SU-DHL-6 (cell line): ENCODE measurements around the gene HMGN1.

ENCODE experiments used
- CTCF ChIP-seq: fragments of 200-600 bp; sonication (generic); IDR thresholded peaks from one replicate; pipeline ENCODE4 v1.5.1; 2017; ENCODE audit warnings: antibody characterized with exemption, mild to moderate bottlenecking, low read length, moderate library complexity; ENCODE audit not compliant: insufficient read depth, poor library complexity, severe bottlenecking
- EZH2phosphoT487 ChIP-seq: fragments of 200-600 bp; sonication (generic), shearing (Covaris generic); conservative IDR thresholded peaks from 2 replicates; pipeline ENCODE4 v1.6.1; 2018; ENCODE audit warnings: mild to moderate bottlenecking, antibody characterized with exemption, low read length, moderate library complexity, mixed read lengths

DNA sequence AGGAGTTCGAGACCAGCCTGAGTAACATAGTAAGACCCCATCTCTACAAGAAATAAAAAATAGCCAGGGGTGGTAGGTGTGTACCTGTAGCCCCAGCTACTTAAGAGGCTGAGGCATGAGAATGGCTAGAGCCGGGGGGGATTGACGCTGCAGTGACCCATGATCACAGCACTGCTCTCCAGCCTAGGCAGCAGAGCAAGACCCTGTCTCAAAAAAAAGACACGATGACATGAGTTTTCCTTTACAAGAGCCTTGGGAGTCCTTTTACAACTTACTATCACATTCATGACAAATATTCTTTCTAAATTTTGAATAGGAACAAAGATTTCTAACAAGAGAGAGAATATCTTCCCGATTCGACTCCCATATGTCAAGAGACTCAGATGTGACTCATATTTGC lies 32.2 kb downstream of the HMGN1 start:
- TF ChIP-seq CTCF = no peak
- no peak for TF ChIP-seq EZH2phosphoT487
